ENCODE data around the gene CCDC138. TPM values are rescaled to one million over a fixed set of nuclear protein-coding genes. Genes with fewer than 3 reads are reported as not detected.

Gene CCDC138
- total and polyA plus RNA-seq, 4 donors = 13.7 to 29.3 (median 17.2) TPM

- Histone ChIP-seq H3K27me3 (ENCODE audit: control insufficient read depth, insufficient read depth, low read length) (no peaks in the 10 kb centered on the region), H3K4me1 (ENCODE audit: control insufficient read depth, insufficient read depth, low read length) (no peaks in the 10 kb centered on the region), H3K27ac (ENCODE audit: low read depth, low read length) (no peak overlapping the region), H3K36me3 (ENCODE audit: control insufficient read depth, insufficient read depth, low read length) (peaks cover 11% of the 10 kb centered on the region), H3K4me3 (ENCODE audit: low read depth, low read length) (no peak overlapping the region), H3K9me3 (ENCODE audit: control insufficient read depth, insufficient read depth, low read length) (no peaks in the 10 kb centered on the region)
- WGBS (ENCODE audit: insufficient coverage) = no CpG with 5 or more reads among the region's 1 CpG
- no peak for DNase-seq (ENCODE audit: low read depth in 4 of 6, low spot score in 6 of 6)
Observed at GRCh38 chr2:108847000-108847399, 60.4 kb downstream of the CCDC138 start.

GRCh38 chr2:108852375-108852774 is 65.8 kb downstream of the CCDC138 start:
- Histone ChIP-seq H3K27ac (ENCODE audit: low read depth, low read length) (no peak overlapping the region), H3K9me3 (ENCODE audit: control insufficient read depth, insufficient read depth, low read length) (no peaks in the 10 kb centered on the region), H3K36me3 (ENCODE audit: control insufficient read depth, insufficient read depth, low read length) (peaks cover 8% of the 10 kb centered on the region), H3K27me3 (ENCODE audit: control insufficient read depth, insufficient read depth, low read length) (no peaks in the 10 kb centered on the region), H3K4me1 (ENCODE audit: control insufficient read depth, insufficient read depth, low read length) (no peaks in the 10 kb centered on the region), H3K4me3 (ENCODE audit: low read depth, low read length) (no peak overlapping the region)
- WGBS (ENCODE audit: insufficient coverage) = no CpG with 5 or more reads among the region's 3 CpGs
- DNase-seq (ENCODE audit: low read depth in 4 of 6, low spot score in 6 of 6) = no peak

- 100% methylated on average over 1 of the region's 2 CpGs for WGBS (ENCODE audit: insufficient coverage)
- DNase-seq (ENCODE audit: low read depth in 4 of 6, low spot score in 6 of 6) = no peak
- no peaks in the 10 kb centered on the region for H3K4me1 ChIP-seq (ENCODE audit: control insufficient read depth, insufficient read depth, low read length)
- no peaks in the 10 kb centered on the region for H3K27me3 ChIP-seq (ENCODE audit: control insufficient read depth, insufficient read depth, low read length)
- no peak overlapping the region for H3K27ac ChIP-seq (ENCODE audit: low read depth, low read length)
- no peak overlapping the region for H3K4me3 ChIP-seq (ENCODE audit: low read depth, low read length)
- H3K36me3 ChIP-seq (ENCODE audit: control insufficient read depth, insufficient read depth, low read length) = peaks cover 8% of the 10 kb centered on the region
- no peaks in the 10 kb centered on the region for H3K9me3 ChIP-seq (ENCODE audit: control insufficient read depth, insufficient read depth, low read length)
Observed at GRCh38 chr2:108853421-108853820, 66.8 kb downstream of the CCDC138 start.

GRCh38 chr2:108854484-108854883 is 67.9 kb downstream of the CCDC138 start:
- Histone ChIP-seq H3K4me1 (ENCODE audit: control insufficient read depth, insufficient read depth, low read length) (no peaks in the 10 kb centered on the region), H3K27ac (ENCODE audit: low read depth, low read length) (no peak overlapping the region), H3K4me3 (ENCODE audit: low read depth, low read length) (no peak overlapping the region), H3K9me3 (ENCODE audit: control insufficient read depth, insufficient read depth, low read length) (no peaks in the 10 kb centered on the region), H3K27me3 (ENCODE audit: control insufficient read depth, insufficient read depth, low read length) (no peaks in the 10 kb centered on the region), H3K36me3 (ENCODE audit: control insufficient read depth, insufficient read depth, low read length) (peaks cover 8% of the 10 kb centered on the region)
- no peak for DNase-seq (ENCODE audit: low read depth in 4 of 6, low spot score in 6 of 6)
- WGBS (ENCODE audit: insufficient coverage) = no CpG with 5 or more reads among the region's 1 CpG

- H3K27ac ChIP-seq (ENCODE audit: low read depth, low read length) = no peak overlapping the region
- WGBS (ENCODE audit: insufficient coverage) = no CpG with 5 or more reads among the region's 1 CpG
- no peaks in the 10 kb centered on the region for H3K4me1 ChIP-seq (ENCODE audit: control insufficient read depth, insufficient read depth, low read length)
- no peak overlapping the region for H3K4me3 ChIP-seq (ENCODE audit: low read depth, low read length)
- peak in 4 of 6 donors; percentile 0 to 74 (median 28) for DNase-seq (ENCODE audit: low read depth in 4 of 6, low spot score in 6 of 6)
- no peaks in the 10 kb centered on the region for H3K27me3 ChIP-seq (ENCODE audit: control insufficient read depth, insufficient read depth, low read length)
- no peaks in the 10 kb centered on the region for H3K9me3 ChIP-seq (ENCODE audit: control insufficient read depth, insufficient read depth, low read length)
- H3K36me3 ChIP-seq (ENCODE audit: control insufficient read depth, insufficient read depth, low read length) = peaks cover 8% of the 10 kb centered on the region
Observed at GRCh38 chr2:108855194-108855593, 68.6 kb downstream of the CCDC138 start.

- no peak overlapping the region for H3K4me3 ChIP-seq (ENCODE audit: low read depth, low read length)
- WGBS (ENCODE audit: insufficient coverage) = no CpG with 5 or more reads among the region's 3 CpGs
- no peaks in the 10 kb centered on the region for H3K4me1 ChIP-seq (ENCODE audit: control insufficient read depth, insufficient read depth, low read length)
- H3K9me3 ChIP-seq (ENCODE audit: control insufficient read depth, insufficient read depth, low read length) = no peaks in the 10 kb centered on the region
- H3K27me3 ChIP-seq (ENCODE audit: control insufficient read depth, insufficient read depth, low read length) = no peaks in the 10 kb centered on the region
- DNase-seq (ENCODE audit: low read depth in 4 of 6, low spot score in 6 of 6) = no peak
- no peaks in the 10 kb centered on the region for H3K36me3 ChIP-seq (ENCODE audit: control insufficient read depth, insufficient read depth, low read length)
- H3K27ac ChIP-seq (ENCODE audit: low read depth, low read length) = no peak overlapping the region
Observed at GRCh38 chr2:108858894-108859293, 72.3 kb downstream of the CCDC138 start.

- no peaks in the 10 kb centered on the region for H3K27me3 ChIP-seq (ENCODE audit: control insufficient read depth, insufficient read depth, low read length)
- no peak for DNase-seq (ENCODE audit: low read depth in 4 of 6, low spot score in 6 of 6)
- H3K36me3 ChIP-seq (ENCODE audit: control insufficient read depth, insufficient read depth, low read length) = peaks cover 9% of the 10 kb centered on the region
- H3K4me1 ChIP-seq (ENCODE audit: control insufficient read depth, insufficient read depth, low read length) = no peaks in the 10 kb centered on the region
- H3K27ac ChIP-seq (ENCODE audit: low read depth, low read length) = no peak overlapping the region
- peaks cover 12% of the 10 kb centered on the region for H3K9me3 ChIP-seq (ENCODE audit: control insufficient read depth, insufficient read depth, low read length)
- no peak overlapping the region for H3K4me3 ChIP-seq (ENCODE audit: low read depth, low read length)
Observed at GRCh38 chr2:108866041-108866440, 79.5 kb downstream of the CCDC138 start.

GRCh38 chr2:108868911-108869310 is 82.3 kb downstream of the CCDC138 start:
- no peak for DNase-seq (ENCODE audit: low read depth in 4 of 6, low spot score in 6 of 6)
- H3K9me3 ChIP-seq (ENCODE audit: control insufficient read depth, insufficient read depth, low read length) = peaks cover 12% of the 10 kb centered on the region
- no CpG with 5 or more reads among the region's 1 CpG for WGBS (ENCODE audit: insufficient coverage)
- no peaks in the 10 kb centered on the region for H3K27me3 ChIP-seq (ENCODE audit: control insufficient read depth, insufficient read depth, low read length)
- H3K27ac ChIP-seq (ENCODE audit: low read depth, low read length) = no peak overlapping the region
- no peaks in the 10 kb centered on the region for H3K4me1 ChIP-seq (ENCODE audit: control insufficient read depth, insufficient read depth, low read length)
- H3K4me3 ChIP-seq (ENCODE audit: low read depth, low read length) = no peak overlapping the region
- peaks cover 9% of the 10 kb centered on the region for H3K36me3 ChIP-seq (ENCODE audit: control insufficient read depth, insufficient read depth, low read length)

- Histone ChIP-seq H3K4me1 (ENCODE audit: control insufficient read depth, insufficient read depth, low read length) (no peaks in the 10 kb centered on the region), H3K4me3 (ENCODE audit: low read depth, low read length) (no peak overlapping the region), H3K27me3 (ENCODE audit: control insufficient read depth, insufficient read depth, low read length) (no peaks in the 10 kb centered on the region), H3K36me3 (ENCODE audit: control insufficient read depth, insufficient read depth, low read length) (peaks cover 9% of the 10 kb centered on the region), H3K27ac (ENCODE audit: low read depth, low read length) (no peak overlapping the region), H3K9me3 (ENCODE audit: control insufficient read depth, insufficient read depth, low read length) (peaks cover 12% of the 10 kb centered on the region)
- no CpG with 5 or more reads among the region's 3 CpGs for WGBS (ENCODE audit: insufficient coverage)
- no peak for DNase-seq (ENCODE audit: low read depth in 4 of 6, low spot score in 6 of 6)
Observed at GRCh38 chr2:108869542-108869941, 83.0 kb downstream of the CCDC138 start.

- H3K9me3 ChIP-seq (ENCODE audit: control insufficient read depth, insufficient read depth, low read length) = peaks cover 12% of the 10 kb centered on the region
- H3K4me3 ChIP-seq (ENCODE audit: low read depth, low read length) = no peak overlapping the region
- no peak overlapping the region for H3K27ac ChIP-seq (ENCODE audit: low read depth, low read length)
- DNase-seq (ENCODE audit: low read depth in 4 of 6, low spot score in 6 of 6) = no peak
- no peaks in the 10 kb centered on the region for H3K4me1 ChIP-seq (ENCODE audit: control insufficient read depth, insufficient read depth, low read length)
- peaks cover 9% of the 10 kb centered on the region for H3K36me3 ChIP-seq (ENCODE audit: control insufficient read depth, insufficient read depth, low read length)
- H3K27me3 ChIP-seq (ENCODE audit: control insufficient read depth, insufficient read depth, low read length) = no peaks in the 10 kb centered on the region
- WGBS (ENCODE audit: insufficient coverage) = 100% methylated on average over 3 of the region's 5 CpGs
Observed at GRCh38 chr2:108870069-108870644, 83.6 kb downstream of the CCDC138 start.

Data from spinal cord (tissue), 10 donors.